NCI-H526 (cell line): ENCODE measurements around the gene SMPD1.
A peak's percentile ranks its signal among the peaks of the same experiment; 100 is the strongest.

ENCODE experiments used
- DNase-seq, 2 experiments: peaks; one replicate each; lab custom pipeline; 2025; lab: John Stamatoyannopoulos, UW

SMPD1 gene

GRCh38 chr11:6414874-6415328 is 24.6 kb downstream of the SMPD1 start:
- DNase-seq = no peak

DNA sequence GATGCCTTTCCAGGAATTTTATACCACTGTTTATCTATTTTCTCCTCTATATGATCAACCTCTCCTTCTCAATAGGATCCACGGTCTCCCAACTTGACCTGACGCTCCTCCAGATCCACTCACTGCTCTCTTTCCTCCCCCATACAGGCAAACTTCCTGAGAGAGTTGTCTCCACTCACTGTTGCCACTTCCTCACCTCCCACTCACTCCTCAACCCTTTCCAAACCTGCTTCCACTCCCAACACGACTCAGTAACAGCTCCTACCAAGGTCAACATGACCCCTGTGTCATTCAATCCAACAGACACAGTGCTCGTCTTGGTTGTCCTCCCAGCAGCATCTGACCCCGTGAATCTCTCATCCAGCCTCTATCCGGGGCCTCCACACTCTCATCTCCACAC is 25.5 kb downstream of the SMPD1 start:
- DNase-seq = no peak

- DNase-seq = no peak
These were observed 27.8 kb downstream of the SMPD1 start for GRCh38 chr11:6417907-6418556.

GRCh38 chr11:6418557-6419008 is 28.3 kb downstream of the SMPD1 start:
- DNase-seq = peak in 1 of 2 experiments; percentile 52

GRCh38 chr11:6419009-6419631 is 28.8 kb downstream of the SMPD1 start, which contains the start of gene APBB1:
APBB1 (minus strand) TSS chr11:6419094; CDS start chr11:6411347, 7,747 bp downstream.
- DNase-seq = peak; percentile 34 to 84

- DNase-seq = no peak
These were observed 30.4 kb downstream of the SMPD1 start for GRCh38 chr11:6420677-6421076.

DNA sequence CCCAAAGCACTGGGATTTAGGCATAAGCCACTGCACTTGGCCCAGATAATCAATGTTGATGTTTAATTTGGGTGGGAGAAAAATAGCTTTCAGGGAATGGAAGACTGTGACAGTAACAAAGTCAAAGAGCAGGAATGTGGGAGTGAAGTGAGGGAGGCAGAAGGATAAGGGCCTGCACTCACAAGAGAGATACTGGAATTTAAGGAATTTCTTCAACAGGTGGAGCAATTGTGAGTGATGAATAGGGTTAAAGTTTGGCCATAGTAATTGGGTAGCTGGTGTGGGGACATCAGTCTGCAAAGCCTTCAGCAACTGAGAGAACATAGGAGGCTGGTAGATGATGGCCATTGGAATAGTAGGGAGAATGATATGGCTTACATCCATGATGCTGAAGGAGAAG is 37.2 kb downstream of the SMPD1 start:
- no peak for DNase-seq

GRCh38 chr11:6431861-6432260 is 41.6 kb downstream of the SMPD1 start:
- DNase-seq = no peak

DNA sequence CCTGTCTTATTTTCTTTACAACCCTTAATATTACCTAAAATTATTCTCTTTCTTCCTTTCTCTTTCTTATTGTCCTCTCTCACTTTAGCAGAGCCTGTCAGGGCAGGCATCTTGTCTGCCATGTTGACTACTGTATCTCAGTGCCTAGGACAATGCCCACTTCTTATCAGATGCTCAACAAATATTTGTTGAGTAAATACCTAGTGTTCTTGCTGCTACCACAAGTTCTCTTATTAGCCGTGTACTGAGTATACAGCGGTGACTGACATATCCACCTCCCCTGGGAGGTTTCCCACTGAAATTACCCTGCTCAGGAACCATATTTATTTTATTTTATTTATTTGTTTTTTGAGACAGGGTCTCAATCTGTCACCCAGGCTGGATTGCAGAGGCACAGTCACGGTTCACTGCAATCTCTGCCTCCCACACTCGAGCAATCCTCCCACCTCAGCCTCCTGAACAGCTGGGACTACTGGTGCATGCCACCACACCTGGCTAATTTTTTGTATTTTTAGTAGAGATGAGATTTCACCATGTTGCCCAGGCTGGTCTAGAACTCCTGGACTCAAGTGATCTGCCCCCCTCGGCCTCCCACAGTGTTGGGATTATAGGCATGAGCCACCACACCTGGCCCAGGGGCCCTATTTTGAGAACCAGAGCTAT is 43.9 kb downstream of the SMPD1 start:
- DNase-seq = no peak

DNA sequence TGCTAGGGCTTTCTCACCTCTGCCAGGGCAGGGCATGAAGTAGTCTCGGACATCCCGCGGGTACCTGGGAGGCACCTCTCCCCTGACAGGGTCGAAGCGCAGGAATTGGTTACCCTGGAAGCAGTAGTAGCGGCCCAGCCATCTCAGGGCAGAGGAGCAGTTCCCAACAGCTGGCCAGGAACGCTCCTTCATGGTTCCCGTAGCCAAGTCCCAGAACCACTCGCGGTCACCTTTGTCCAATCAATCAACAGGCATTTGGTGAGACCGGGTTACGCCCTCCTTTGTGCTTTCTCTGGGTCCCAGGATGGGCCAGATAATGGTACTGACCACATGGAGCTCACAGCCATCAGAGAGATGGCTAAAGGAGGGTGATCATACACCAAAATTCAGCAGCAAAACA is 47.1 kb downstream of the SMPD1 start:
- no peak for DNase-seq

- DNase-seq = no peak
These were observed 47.7 kb downstream of the SMPD1 start for GRCh38 chr11:6437993-6438392.

GRCh38 chr11:6438979-6439571 is 48.8 kb downstream of the SMPD1 start:
- peak; percentile 33 to 75 for DNase-seq

DNA sequence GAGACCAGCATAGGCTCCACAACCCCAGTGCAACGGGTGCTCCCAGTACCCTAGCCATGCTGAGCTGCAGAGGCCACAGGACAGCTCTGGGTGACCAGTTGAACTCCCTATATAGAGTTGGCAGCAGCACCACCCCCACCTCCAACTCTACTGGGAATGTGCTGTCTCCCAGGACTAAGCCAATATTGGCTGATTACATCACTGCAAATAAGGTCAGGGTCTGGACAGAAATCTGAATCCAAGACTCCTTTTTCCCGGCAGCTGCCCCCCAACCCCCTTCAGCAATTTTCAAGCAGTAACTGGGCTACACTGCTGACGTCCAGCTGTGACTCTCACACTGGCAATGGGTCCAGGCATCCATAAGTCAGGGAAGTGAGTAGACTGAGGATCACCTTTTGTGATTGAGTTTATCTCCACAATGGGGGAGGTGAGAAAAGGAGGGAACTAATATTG is 50.7 kb downstream of the SMPD1 start, which contains the start of gene HPX:
Gene HPX (minus strand): TSS at position 82 of the 453 bp plus-strand sequence. CDS start 24 bp downstream, at position 58.
- no peak for DNase-seq

- no peak for DNase-seq
These were observed 52.2 kb downstream of the SMPD1 start for GRCh38 chr11:6442441-6442840.

- peak; percentile 49 to 81 for DNase-seq
These were observed 53.2 kb downstream of the SMPD1 start for GRCh38 chr11:6443269-6444003.
